Hematopoietic multipotent progenitor cell treated with erythropoietin and hydrocortisone succinate and interleukin-3 and kit ligand, for 15 days (in vitro differentiated cells): ENCODE results near the gene OPTN.
A peak's percentile ranks its signal among the peaks of the same experiment; 100 is the strongest.
"Not testable (repeated sequence)": the region's sequence is repeated elsewhere in the genome, so short reads cannot be mapped to it uniquely, and the experiment has no call there.

ENCODE experiments used
- DNase-seq: peaks from one replicate; pipeline ENCODE4 v3.0.0-alpha.2; 2015; ENCODE audit warnings: low spot score

Gene OPTN

GRCh38 chr10:13090289-13090688 lies 9.7 kb upstream of the OPTN start:
- DNase-seq: no peak

DNA sequence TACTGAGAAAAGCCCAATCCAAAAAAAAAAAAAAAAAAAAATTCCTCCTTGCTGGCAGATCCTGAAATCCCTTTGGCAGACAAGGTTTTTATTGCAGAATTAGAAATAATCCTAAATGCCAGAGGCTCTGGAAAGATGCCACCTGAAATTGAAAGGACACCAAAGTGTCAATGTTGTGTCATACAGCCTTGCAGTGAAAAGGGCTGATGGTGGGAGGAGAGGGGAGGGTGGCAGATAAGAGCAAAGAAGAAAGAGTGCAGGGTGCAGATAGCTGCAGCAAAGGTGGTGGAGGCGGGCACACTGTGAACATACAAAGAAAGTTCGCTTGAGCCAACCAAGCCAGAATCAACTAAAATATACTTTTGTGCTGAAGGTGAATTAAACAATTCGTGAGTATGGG lies 8.2 kb upstream of the OPTN start:
- peak; percentile 77 for DNase-seq

DNA sequence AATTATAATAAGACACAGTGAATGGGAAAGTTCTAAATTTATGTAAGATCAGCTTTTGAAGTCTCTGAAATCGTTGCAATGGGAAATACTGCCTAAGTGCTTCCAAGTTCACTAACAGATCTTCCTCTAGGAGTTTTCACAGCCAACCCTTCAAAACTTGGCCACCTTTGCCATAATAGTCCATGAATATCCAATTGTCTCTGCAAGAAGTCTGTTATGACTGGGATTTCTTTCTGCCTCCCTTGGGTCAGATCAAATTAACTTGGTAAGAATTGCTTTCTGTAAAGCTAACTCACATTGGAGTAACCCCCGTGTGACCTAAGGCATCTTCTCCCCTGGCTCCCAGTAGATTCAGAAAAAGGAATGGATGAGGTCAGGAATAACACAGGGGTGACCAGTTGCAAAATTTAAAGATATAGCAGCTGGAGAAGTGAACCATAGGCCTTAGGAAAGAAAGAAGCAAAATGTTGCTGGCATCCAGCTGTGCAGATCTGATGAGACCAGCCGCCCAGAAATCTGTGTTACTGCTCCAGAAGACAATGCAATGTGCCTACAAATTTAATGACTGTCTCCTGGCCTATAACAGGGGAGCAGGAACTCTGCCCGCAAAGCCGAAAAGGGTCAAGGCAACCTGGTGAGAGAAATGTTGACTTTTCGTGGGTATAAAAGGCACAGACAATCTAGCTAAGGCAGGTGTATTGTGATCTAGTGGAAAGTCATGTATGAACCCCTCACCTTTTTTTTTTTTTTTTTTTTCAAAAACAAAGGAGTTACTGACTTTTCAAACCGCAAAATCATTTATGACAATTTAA lies 7.5 kb upstream of the OPTN start:
- no peak for DNase-seq

GRCh38 chr10:13094082-13094481 lies 5.9 kb upstream of the OPTN start:
- not testable (repeated sequence) for DNase-seq

DNA sequence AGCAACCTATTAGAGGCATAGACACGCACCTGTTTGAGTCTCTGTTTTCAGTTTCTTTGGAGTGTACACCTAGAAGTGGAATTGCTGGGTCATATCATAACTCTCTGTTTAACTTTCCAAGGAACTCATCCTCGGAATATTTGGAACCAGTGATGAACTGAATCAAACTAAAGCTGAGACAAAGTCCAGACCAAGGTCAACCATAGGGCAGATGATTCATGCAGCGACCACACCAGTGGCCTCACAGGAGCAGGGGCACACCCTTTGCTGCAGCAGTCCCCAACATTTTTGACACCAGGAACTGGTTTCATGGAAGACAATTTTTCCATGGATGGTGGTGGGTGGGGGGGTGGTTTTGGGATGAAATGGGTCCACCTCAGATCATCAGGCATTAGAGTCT lies 4.9 kb upstream of the OPTN start:
- no peak for DNase-seq

GRCh38 chr10:13095929-13096328 lies 4.0 kb upstream of the OPTN start:
- no peak for DNase-seq

DNA sequence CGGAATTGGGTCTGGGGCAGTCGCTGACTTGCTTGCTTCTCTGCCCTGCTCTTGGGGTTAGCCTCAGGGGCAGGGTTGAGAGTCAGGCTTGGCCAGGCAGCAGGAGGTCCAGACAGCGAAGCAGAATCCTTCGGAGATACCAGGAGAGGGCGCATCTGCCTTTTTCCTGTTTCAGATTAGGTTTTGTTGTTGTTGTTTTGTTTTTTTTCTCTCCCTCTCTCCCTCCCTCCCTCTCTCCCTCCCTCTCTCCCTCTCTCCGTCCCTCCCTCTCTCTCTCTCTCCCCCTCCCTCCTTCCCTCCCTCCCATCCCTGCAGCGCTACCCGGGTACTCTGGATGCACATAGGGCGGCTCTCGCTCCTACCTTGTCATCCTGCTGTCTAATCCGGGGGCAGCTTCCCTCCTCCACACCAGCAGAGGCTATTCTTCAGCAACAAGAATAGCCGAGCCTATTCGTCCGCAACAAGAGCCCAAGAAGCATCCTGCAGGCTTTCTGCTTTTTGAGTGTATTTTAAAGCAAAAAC lies 758 bp upstream of the OPTN start:
- peak; percentile 76 for DNase-seq

- peak; percentile 36 for DNase-seq
These were observed 659 bp downstream of the OPTN start for GRCh38 chr10:13100349-13101294.

- DNase-seq: no peak
These were observed 2.2 kb downstream of the OPTN start for GRCh38 chr10:13102002-13102794.

DNA sequence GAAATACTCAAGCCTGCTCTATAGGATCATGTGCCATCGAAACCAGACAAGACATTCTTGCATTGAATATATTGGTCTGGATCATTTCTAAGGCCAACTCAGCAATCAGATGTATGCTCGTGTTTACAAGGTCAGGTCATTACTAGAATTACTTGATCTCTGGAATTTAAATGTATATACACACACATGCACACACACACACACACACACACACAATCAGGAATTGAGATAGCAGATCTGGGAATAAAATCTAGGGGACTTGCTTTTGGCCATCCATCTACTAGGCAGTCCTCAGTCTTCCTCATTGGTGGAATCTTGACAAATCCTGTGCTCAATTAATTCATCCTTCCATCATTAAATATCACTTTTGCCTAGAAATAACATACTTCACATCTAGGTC lies 3.6 kb downstream of the OPTN start:
- DNase-seq: no peak

DNA sequence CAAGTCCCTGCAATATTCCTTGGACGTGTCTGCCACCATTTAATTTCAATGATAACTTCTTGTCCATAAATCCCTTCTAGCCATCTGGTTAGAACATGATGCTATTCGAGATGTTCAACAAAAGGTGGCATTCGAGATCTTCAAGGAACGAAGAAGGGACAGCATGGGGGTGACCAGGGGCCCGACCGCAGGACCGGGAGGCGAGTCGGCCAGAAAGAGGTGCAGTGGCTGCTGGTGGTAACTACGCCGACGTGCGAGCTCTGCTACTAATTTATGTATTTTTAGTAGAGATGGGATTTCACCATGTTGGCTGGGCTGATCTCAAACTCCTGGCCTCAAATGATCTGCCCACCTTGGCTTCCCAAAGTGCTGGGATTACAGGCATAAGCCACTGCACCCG lies 4.7 kb downstream of the OPTN start:
- DNase-seq: no peak

DNA sequence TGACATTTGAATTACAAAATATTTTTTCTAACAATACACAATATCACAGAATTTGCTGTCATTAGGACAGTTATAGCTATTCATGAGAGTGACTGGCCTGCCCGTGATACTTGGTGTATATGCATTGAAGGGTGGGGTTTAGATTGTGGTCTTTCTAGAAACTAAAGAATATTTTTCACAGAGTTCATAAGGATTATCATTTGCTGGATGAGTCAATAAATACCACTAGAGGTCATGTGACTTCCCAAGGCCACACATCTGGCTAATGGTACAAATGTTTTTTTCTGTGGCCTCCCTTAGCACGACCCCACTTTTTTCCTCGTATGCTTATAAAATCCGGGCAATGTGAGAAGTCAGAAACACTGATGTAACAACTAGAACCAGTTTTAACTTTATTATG lies 5.2 kb downstream of the OPTN start:
- peak; percentile 20 for DNase-seq

DNA sequence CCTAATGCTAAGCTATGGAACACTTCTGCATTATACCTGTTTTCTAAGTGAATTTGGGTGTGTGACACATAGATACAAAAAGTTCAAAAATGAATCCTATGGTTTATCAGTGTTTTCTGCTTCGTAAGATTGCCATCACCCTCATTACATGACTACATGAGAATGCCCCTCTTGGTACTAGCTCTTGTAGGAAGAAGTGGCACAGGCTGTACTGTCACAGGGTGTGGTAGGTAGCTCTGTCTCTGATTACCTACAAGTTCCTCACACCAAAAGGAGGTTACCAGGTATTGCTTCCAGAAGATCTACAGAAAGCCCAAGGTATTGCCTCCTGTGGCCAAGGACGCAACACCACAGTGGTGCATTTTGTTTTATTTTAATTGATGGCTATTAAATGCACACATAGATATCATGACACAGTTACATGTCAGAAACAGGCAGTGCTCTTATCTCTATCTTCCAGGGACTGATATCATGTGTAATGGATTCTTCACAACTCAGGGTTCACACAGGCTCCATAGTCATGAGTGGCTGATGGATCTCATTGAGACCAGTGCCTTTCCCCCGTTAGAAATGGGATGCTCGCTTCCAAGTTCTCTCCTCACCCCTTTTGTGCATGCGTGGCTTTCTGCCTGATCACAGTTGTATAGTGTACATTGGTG lies 6.6 kb downstream of the OPTN start:
- peak; percentile 36 for DNase-seq

DNA sequence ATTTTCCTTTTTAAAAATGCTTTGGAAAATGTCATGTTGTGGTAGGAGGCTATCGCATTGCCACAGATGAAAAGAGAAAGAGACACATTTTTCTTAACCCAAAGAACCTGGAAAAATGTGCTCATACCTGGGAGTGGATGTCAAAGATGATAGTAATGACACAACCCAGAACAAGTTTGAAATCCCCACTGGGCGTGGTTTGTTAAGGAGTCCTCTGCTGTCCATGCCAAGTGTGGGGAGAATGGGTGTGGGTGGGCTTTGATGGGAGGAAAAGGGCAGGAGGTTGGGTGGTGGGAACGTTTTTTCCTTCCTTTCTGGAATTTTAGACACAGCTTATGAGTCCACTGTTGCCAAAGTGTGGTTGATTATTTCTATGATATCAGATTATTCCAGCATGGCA lies 10.9 kb downstream of the OPTN start:
- DNase-seq: no peak

DNA sequence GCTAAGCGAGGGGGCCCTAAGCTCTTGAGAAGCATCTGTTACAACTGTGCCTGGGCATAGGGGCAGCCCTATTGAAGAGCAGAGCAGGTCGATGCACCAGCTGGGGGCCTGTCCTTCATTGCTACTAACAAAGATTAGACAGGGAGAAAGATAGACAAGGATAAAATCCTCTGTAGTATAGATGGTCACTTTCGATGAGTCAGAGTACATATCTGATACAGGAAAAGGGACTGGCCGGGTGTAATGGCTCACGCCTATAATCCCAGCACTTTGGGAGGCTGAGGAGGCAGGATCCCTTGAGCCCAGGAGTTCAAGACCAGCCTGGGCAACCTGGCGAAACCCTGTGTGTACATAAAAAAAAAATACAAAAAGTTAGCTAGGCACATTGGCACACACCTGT lies 13.6 kb downstream of the OPTN start:
- no peak for DNase-seq

GRCh38 chr10:13115832-13116803 lies 16.2 kb downstream of the OPTN start:
- no peak for DNase-seq

DNA sequence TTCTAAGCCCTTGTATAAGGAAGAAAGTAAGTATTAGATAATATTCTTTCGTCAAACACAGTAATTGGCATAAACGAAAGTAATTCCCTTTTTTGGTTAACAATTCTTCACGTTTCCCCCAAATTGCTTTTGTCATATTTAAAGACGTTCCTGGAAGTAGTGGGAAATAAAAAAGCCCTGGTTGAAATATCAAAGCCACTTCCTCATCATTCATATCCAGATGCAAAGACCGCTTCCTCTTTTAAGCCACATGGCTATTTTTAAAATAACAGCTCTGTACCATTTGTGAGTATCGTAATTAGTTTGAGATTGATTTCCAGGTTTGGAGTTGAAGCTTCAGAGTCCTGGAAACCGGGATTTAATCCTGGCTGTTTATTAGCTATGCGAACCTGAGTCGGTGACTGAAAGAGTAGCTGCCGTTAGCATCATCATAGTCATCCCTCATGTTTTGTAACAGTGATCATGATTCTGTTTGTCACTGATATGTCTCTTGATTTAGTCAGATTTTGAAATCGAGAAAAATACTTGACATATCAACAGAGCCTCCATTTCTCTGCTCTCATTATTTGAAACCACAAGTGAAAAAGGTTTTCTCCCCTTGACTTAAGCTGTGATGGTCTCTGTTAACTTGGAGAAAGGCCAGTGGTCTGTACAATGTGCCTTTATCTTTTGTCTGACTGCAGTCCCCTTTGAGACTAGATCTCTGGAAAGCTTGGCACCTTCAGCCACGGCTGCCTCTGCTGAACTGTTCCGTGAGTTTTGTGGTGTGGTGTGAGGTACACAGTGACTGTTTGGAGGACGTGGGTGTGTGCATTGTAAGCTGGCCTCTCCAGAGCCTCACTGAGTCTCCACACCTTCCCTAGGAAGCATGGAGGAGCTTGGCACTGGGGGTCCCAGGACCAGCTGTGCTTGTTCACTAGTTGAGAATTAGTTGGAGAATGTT lies 18.1 kb downstream of the OPTN start:
- DNase-seq: no peak

DNA sequence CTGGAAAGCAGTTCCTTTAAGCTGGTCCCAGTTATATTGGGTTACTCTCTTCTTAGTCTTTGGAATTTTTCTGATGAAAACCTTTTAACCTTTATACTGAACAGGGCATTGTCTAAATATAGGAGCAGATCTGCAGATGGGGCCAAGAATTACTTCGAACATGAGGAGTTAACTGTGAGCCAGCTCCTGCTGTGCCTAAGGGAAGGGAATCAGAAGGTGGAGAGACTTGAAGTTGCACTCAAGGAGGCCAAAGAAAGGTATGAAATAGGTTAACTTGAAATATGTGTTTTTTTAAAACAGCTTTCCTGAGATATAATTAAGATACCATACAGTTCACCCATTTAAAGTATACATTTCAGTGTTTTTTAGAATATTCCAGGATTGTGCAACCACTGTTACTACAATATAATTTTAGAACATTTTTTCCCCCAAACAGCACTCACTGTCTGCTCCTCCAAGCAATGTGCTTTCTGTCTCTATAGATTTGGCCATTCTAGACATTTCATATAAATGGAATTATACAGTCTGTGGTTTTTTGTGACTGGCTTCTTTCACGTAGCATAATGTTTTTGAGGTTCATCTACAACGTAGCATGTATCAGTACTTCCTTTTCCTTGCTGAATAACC lies 18.9 kb downstream of the OPTN start:
- DNase-seq: no peak
